Measurements from ENCODE around the gene GRAMD1A. TPM values are rescaled to one million over a fixed set of nuclear protein-coding genes. Genes with fewer than 3 reads are reported as not detected.

The GRAMD1A gene
- total and polyA plus RNA-seq, 9 of the 15 experiments (the other 6 are each of a cell fraction or from before 2014, with no cell fraction given) = 1.4 to 63.8 (median 38.5) TPM

GRCh38 chr19:35015270-35015953 lies 15.3 kb downstream of the GRAMD1A start:
- TF ChIP-seq, protein P1, sequence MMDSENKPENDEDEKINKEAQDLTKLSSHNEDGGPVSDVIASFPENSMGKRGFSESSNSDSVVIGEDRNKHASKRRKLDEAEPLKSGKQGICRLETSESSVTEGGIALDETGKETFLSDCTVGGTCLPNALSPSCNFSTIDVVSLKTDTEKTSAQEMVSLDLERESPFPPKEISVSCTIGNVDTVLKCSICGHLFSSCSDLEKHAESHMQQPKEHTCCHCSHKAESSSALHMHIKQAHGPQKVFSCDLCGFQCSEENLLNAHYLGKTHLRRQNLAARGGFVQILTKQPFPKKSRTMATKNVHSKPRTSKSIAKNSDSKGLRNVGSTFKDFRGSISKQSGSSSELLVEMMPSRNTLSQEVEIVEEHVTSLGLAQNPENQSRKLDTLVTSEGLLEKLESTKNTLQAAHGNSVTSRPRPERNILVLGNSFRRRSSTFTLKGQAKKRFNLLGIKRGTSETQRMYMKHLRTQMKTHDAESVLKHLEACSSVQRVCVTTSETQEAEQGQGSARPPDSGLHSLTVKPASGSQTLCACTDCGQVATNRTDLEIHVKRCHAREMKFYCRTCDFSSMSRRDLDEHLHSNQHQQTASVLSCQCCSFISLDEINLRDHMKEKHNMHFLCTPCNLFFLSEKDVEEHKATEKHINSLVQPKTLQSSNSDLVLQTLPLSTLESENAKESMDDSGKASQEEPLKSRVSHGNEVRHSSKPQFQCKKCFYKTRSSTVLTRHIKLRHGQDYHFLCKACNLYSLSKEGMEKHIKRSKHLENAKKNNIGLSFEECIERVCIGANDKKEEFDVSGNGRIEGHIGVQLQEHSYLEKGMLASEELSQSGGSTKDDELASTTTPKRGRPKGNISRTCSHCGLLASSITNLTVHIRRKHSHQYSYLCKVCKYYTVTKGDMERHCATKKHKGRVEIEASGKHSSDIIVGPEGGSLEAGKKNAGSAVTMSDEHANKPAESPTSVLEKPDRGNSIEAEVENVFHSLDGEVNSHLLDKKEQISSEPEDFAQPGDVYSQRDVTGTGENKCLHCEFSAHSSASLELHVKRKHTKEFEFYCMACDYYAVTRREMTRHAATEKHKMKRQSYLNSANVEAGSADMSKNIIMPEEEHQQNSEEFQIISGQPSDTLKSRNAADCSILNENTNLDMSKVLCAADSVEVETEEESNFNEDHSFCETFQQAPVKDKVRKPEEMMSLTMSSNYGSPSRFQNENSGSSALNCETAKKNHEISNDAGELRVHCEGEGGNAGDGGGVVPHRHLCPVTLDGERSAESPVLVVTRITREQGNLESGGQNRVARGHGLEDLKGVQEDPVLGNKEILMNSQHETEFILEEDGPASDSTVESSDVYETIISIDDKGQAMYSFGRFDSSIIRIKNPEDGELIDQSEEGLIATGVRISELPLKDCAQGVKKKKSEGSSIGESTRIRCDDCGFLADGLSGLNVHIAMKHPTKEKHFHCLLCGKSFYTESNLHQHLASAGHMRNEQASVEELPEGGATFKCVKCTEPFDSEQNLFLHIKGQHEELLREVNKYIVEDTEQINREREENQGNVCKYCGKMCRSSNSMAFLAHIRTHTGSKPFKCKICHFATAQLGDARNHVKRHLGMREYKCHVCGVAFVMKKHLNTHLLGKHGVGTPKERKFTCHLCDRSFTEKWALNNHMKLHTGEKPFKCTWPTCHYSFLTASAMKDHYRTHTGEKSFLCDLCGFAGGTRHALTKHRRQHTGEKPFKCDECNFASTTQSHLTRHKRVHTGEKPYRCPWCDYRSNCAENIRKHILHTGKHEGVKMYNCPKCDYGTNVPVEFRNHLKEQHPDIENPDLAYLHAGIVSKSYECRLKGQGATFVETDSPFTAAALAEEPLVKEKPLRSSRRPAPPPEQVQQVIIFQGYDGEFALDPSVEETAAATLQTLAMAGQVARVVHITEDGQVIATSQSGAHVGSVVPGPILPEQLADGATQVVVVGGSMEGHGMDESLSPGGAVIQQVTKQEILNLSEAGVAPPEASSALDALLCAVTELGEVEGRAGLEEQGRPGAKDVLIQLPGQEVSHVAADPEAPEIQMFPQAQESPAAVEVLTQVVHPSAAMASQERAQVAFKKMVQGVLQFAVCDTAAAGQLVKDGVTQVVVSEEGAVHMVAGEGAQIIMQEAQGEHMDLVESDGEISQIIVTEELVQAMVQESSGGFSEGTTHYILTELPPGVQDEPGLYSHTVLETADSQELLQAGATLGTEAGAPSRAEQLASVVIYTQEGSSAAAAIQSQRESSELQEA (IDR thresholded peaks at IDR 0.05; ENCODE audit: low read depth) = no peak
- TF ChIP-seq BRCA1 (IDR thresholded peaks at IDR 0.05) (no peak), BRCA1 (CRISPR knock-in tag; IDR thresholded peaks at IDR 0.05) (0 out of 2 replicates have a peak, but pooled peaks have one; percentile 55), SMAD3 (CRISPR knock-in tag; conservative IDR thresholded peaks at IDR 0.05) (no peak), KDM1A (IDR thresholded peaks at IDR 0.05) (peak; percentile 34 to 66; a peak in 3 of 4 replicates), RBFOX2 (IDR thresholded peaks at IDR 0.05; ENCODE audit: low read depth, low read length) (0 out of 2 replicates have a peak, but pooled peaks have one; percentile 30), POLR2G (IDR thresholded peaks at IDR 0.05; ENCODE audit: low read depth, low read length) (peak; percentile 51; the same call in 1 of the 2 replicates)
- no peak overlapping the region for H3K27ac ChIP-seq (ENCODE audit: extremely low read depth, low read depth, low read length)
- BruUV-seq (replicated peaks) = no TSS peak
- ChIA-PET POLR2A (interaction anchor here (0.8 to 3.9 kb wide), 3 partner anchors 9 to 89 kb away, joined by 3 to 18 read pairs (median 3); no protein-coding TSS in a partner anchor), CTCF (ENCODE audit: low intra/inter-chr PET ratio) (no interaction called here)
- peaks cover 4% of the 10 kb centered on the region for H3K9me1 ChIP-seq (ENCODE audit: control insufficient read depth, insufficient read depth, low read length)
- no peak overlapping the region for H3K9ac ChIP-seq (ENCODE audit: insufficient read depth in 1 of 2, low read depth in 2 of 2, low read length in 2 of 2)
- no peak for FAIRE-seq
- ATAC-seq = no peak
- no peaks in the 10 kb centered on the region for H3K79me2 ChIP-seq (ENCODE audit: control insufficient read depth, insufficient read depth, low read length)
- H2AFZ ChIP-seq (ENCODE audit: low read depth, low read length) = no peak overlapping the region
- DNase-seq (ENCODE audit: extremely low read depth in 1 of 4, low spot score in 3 of 4) = no peak
- peaks cover 93% of the 10 kb centered on the region for H3K36me3 ChIP-seq (ENCODE audit: control insufficient read depth, insufficient read depth, low read length)
- in situ Hi-C loops (cut with MboI) (no loop called here), intact Hi-C loops (cut with micrococcal nuclease) (no loop called here)
- H3K4me2 ChIP-seq (ENCODE audit: insufficient read depth, low read length) = no peak overlapping the region
- peaks cover 0 to 22% of the 10 kb centered on the region in 2 experiments; a peak in 2 of 5 replicates for H3K4me1 ChIP-seq (replicated peaks in 1 of 2; ENCODE audit: control insufficient read depth in 2 of 2, insufficient read depth in 2 of 2, low read length in 2 of 2)
- WGBS (ENCODE audit: insufficient coverage, low coverage, missing lambda C conversion rate) = 95% methylated on average over 13 of the region's 16 CpGs
- H4K20me1 ChIP-seq (replicated peaks; ENCODE audit: control insufficient read depth, insufficient read depth, low read length) = no peaks in the 10 kb centered on the region
- H3K9me3 ChIP-seq (replicated peaks; ENCODE audit: control insufficient read depth, insufficient read depth, low read depth, low read length) = no peaks in the 10 kb centered on the region
- no peak overlapping the region for H3K4me3 ChIP-seq
- H3K27me3 ChIP-seq (ENCODE audit: control insufficient read depth in 2 of 2, insufficient read depth in 2 of 2, low read length in 2 of 2) = no peaks in the 10 kb centered on the region
